ENCODE data around the gene PIP5K1C. TPM values are rescaled to one million over a fixed set of nuclear protein-coding genes. Genes with fewer than 3 reads are reported as not detected.

Gene PIP5K1C
- total RNA-seq, 8 experiments from 2014 or later, result 6.7 to 21.4 (median 13.7) TPM

DNA sequence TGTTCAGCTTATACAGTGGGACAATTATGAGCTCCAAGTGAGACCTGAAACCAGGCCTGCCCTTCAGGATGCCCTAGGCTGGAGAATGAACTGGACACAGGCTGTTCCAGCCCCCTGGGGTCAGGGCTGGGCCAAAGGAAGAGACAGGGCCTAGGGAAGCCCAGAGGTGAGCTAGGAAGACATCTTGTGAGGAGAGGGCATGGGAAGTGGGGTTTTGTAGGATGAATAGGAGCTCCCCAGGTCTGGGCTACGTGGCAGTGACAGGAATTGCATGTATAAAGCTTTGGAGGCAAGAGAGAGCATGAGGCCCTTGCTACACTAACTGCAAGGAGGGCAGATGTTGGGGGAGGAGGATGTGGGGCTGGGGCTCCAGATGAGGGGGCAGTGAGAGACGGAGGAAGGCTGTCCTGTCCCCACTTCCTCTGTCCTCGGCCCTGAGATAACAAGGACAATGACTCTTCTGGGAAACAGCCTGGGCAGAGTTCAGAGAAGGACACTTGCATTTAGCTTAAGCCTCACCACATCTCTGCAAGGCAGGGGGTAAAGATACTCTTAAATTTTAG lies 92.1 kb downstream of the PIP5K1C start:
- Histone ChIP-seq H3K4me1 (replicated peaks in 1 of 2) (peaks cover 12 to 15% of the 10 kb centered on the region in 2 donors), H3K4me3 (no peak overlapping the region), H3K27ac (no peak overlapping the region)
- in situ Hi-C loops (cut with MboI; ENCODE audit: low pct_unique_long_range_greater_than_20kb in 2 of 9, low sequenced_read_pairs in 9 of 9, unreplicated experiment in 9 of 9), result loop anchor here in 1 of 9 experiments (25.0 kb wide), 1 partner anchor 296 kb away; no protein-coding TSS in a partner anchor
- ATAC-seq (replicated peaks in 6 of 8), result no peak
- 100% methylated on average over 1 of the region's 3 CpGs; no CpG with 5 or more reads in 9 of the 10 experiments for WGBS, 10 experiments

GRCh38 chr19:3607303-3608078 lies 92.8 kb downstream of the PIP5K1C start:
- in situ Hi-C loops (cut with MboI; ENCODE audit: low pct_unique_long_range_greater_than_20kb in 2 of 9, low sequenced_read_pairs in 9 of 9, unreplicated experiment in 9 of 9), result loop anchor here in 1 of 9 experiments (25.0 kb wide), 1 partner anchor 295 kb away; no protein-coding TSS in a partner anchor
- 20 to 80% (median 32%) methylated on average over 1 to 4 of the region's 22 CpGs; no CpG with 5 or more reads in 5 of the 10 experiments for WGBS, 10 experiments
- Histone ChIP-seq H3K27ac (no peak overlapping the region), H3K4me3 (no peak overlapping the region), H3K4me1 (replicated peaks in 1 of 2) (peaks cover 12 to 15% of the 10 kb centered on the region in 2 donors)
- peak in 5 of 8 experiments; percentile 4 to 16 (median 11) for ATAC-seq (replicated peaks in 6 of 8)

DNA sequence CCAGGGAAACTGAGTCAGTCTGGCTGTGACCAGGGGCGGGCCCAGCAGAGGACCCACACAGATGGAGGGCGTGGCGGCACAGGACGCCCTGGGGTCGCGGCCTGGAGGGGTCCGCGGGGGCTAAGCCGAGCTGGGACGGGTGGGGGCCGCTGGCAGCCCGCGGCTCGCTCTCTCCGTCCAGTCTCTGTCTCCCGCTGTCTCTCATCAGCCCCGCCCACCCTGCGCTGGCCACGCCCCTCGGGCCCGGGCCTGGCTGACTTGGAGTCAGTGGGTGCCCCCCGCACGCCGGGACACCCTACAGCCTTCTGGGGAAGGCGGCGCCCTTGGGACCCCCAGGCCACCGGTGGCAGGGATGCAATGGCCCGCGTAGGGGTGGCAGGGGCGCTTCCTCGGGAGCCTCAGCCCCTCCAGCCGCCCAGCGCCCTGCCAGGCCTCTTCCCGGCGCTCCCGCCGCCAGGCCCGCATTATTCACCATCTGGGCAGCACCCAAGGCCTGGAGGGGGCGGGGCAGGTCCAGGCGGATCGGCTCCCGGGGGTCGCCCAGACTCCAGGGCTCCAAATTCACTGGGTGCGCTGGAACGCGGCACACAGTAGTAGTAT lies 93.5 kb downstream of the PIP5K1C start, which contains the start of gene TBXA2R:
Gene TBXA2R, minus strand, starts transcription at position 186 of the 600 bp plus-strand sequence. CDS start 6,241 bp downstream, outside the sequence.
- H3K4me1 ChIP-seq (replicated peaks in 1 of 2), result peaks cover 12 to 15% of the 10 kb centered on the region in 2 donors
- peak; percentile 53 to 87 (median 72) for ATAC-seq (replicated peaks in 6 of 8)
- in situ Hi-C loops (cut with MboI; ENCODE audit: low pct_unique_long_range_greater_than_20kb in 2 of 9, low sequenced_read_pairs in 9 of 9, unreplicated experiment in 9 of 9), result loop anchor here in 1 of 9 experiments (25.0 kb wide), 1 partner anchor 294 kb away; no protein-coding TSS in a partner anchor
- WGBS, 10 experiments, result 14% methylated on average over 4 of the region's 46 CpGs; no CpG with 5 or more reads in 9 of the 10 experiments
- H3K27ac ChIP-seq, result no peak within 1 kb of the TSS
- peak within 1 kb of the TSS in 2 of 5 donors; percentile 6 to 18 for H3K4me3 ChIP-seq

DNA sequence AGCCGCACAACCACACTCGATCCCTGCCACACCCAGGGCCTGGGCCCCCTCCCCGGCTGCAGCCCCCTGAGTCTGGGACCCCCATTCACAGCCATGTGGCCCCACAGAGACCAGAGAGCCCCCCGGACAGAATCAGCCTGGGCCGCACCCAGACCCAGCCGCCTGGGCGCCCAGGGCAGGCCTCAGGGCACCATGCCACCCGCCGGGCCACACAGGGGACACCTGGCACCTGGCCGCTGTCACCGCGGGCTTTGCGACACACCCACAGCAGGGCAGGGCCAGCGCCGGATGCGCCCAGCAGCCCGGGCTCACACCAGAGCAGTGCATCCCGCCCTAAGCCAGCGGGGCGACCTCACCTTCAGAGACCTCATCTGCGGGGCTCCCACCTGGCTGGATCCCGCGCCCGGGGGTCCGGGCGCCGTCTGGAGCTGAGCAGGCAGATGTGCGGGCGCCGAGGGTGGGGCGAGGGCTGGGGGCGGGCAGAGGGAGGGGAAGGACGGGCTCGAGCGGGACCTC lies 94.0 kb downstream of the PIP5K1C start:
- H3K4me1 ChIP-seq (replicated peaks in 1 of 2), result peaks cover 12 to 15% of the 10 kb centered on the region in 2 donors
- H3K27ac ChIP-seq, result no peak overlapping the region
- WGBS, 10 experiments, result 0% methylated on average over 2 of the region's 35 CpGs; no CpG with 5 or more reads in 9 of the 10 experiments
- peak; percentile 8 to 28 (median 26) for ATAC-seq (replicated peaks in 6 of 8)
- in situ Hi-C loops (cut with MboI; ENCODE audit: low pct_unique_long_range_greater_than_20kb in 2 of 9, low sequenced_read_pairs in 9 of 9, unreplicated experiment in 9 of 9), result loop anchor here in 1 of 9 experiments (25.0 kb wide), 1 partner anchor 294 kb away; no protein-coding TSS in a partner anchor
- H3K4me3 ChIP-seq, result peak overlapping the region in 1 of 5 donors; percentile 6

DNA sequence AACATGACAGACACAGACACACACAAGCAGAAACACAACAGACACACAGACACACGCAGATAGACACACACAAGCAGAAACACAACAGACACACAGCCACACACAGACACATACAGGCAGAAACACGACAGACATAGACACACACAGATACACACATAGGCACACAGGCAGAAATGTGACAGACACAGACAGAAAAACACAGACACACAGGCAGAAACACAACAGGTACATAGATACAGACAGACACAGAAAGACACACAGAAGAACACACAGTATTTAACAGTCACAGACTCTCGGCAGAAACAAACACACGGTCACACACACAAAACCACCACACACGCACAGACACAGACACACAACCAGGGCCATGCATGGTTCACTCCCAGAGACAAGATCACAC lies 94.5 kb downstream of the PIP5K1C start:
- no peak for ATAC-seq (replicated peaks in 6 of 8)
- Histone ChIP-seq H3K4me1 (replicated peaks in 1 of 2) (peaks cover 12 to 15% of the 10 kb centered on the region in 2 donors), H3K4me3 (no peak overlapping the region), H3K27ac (no peak overlapping the region)
- WGBS, 10 experiments, result 60 to 80% (median 65%) methylated on average over 1 to 4 of the region's 5 CpGs; no CpG with 5 or more reads in 6 of the 10 experiments
- in situ Hi-C loops (cut with MboI; ENCODE audit: low pct_unique_long_range_greater_than_20kb in 2 of 9, low sequenced_read_pairs in 9 of 9, unreplicated experiment in 9 of 9), result loop anchor here in 1 of 9 experiments (25.0 kb wide), 1 partner anchor 293 kb away; no protein-coding TSS in a partner anchor

GRCh38 chr19:3605361-3605760 lies 94.9 kb downstream of the PIP5K1C start:
- Histone ChIP-seq H3K27ac (no peak overlapping the region), H3K4me3 (no peak overlapping the region), H3K4me1 (replicated peaks in 1 of 2) (peaks cover 12 to 15% of the 10 kb centered on the region in 2 donors)
- 60 to 94% (median 67%) methylated on average over 1 to 3 of the region's 3 CpGs; no CpG with 5 or more reads in 5 of the 10 experiments for WGBS, 10 experiments
- no peak for ATAC-seq (replicated peaks in 6 of 8)
- in situ Hi-C loops (cut with MboI; ENCODE audit: low pct_unique_long_range_greater_than_20kb in 2 of 9, low sequenced_read_pairs in 9 of 9, unreplicated experiment in 9 of 9), result loop anchor here in 1 of 9 experiments (25.0 kb wide), 1 partner anchor 293 kb away; no protein-coding TSS in a partner anchor

DNA sequence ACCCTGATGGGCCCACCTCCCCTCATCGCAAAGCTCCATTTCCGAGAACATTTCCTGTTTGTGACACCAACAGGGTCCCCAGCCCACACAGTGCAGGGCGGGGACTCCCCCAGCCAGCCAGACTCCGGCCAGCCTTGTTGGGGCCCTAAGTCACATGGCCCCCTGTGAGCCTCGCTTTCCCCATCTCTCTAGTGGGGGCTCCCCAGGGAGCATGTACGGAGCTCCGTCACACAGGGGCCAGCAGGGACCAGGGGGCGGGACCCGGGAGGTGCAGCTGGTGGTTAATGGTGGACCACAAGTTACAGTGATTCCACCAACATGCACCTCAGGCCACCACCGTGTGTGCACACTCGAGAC lies 95.3 kb downstream of the PIP5K1C start:
- in situ Hi-C loops (cut with MboI; ENCODE audit: low pct_unique_long_range_greater_than_20kb in 2 of 9, low sequenced_read_pairs in 9 of 9, unreplicated experiment in 9 of 9), result loop anchor here in 1 of 9 experiments (25.0 kb wide), 1 partner anchor 293 kb away; no protein-coding TSS in a partner anchor
- WGBS, 10 experiments, result 60 to 68% (median 63%) methylated on average over 2 to 8 of the region's 11 CpGs; no CpG with 5 or more reads in 7 of the 10 experiments
- ATAC-seq (replicated peaks in 6 of 8), result no peak
- no peak overlapping the region for H3K27ac ChIP-seq
- peaks cover 12 to 15% of the 10 kb centered on the region in 2 donors for H3K4me1 ChIP-seq (replicated peaks in 1 of 2)
- no peak overlapping the region for H3K4me3 ChIP-seq

- H3K27ac ChIP-seq, result no peak overlapping the region
- peaks cover 12 to 15% of the 10 kb centered on the region in 2 donors for H3K4me1 ChIP-seq (replicated peaks in 1 of 2)
- no peak overlapping the region for H3K4me3 ChIP-seq
- in situ Hi-C loops (cut with MboI; ENCODE audit: low pct_unique_long_range_greater_than_20kb in 2 of 9, low sequenced_read_pairs in 9 of 9, unreplicated experiment in 9 of 9), result loop anchor here in 1 of 9 experiments (25.0 kb wide), 1 partner anchor 292 kb away; no protein-coding TSS in a partner anchor
- ATAC-seq (replicated peaks in 6 of 8), result no peak
- WGBS, 10 experiments, result 80 to 100% (median 86%) methylated on average over 1 to 5 of the region's 27 CpGs; no CpG with 5 or more reads in 5 of the 10 experiments
These were observed 95.9 kb downstream of the PIP5K1C start for GRCh38 chr19:3604227-3604986.

- 30 to 81% (median 47%) methylated on average over 2 to 7 of the region's 23 CpGs; no CpG with 5 or more reads in 5 of the 10 experiments for WGBS, 10 experiments
- no peak for ATAC-seq (replicated peaks in 6 of 8)
- in situ Hi-C loops (cut with MboI; ENCODE audit: low pct_unique_long_range_greater_than_20kb in 2 of 9, low sequenced_read_pairs in 9 of 9, unreplicated experiment in 9 of 9), result loop anchor here in 1 of 9 experiments (25.0 kb wide), 1 partner anchor 291 kb away; no protein-coding TSS in a partner anchor
- H3K4me1 ChIP-seq (replicated peaks in 1 of 2), result peaks cover 12 to 15% of the 10 kb centered on the region in 2 donors
- H3K4me3 ChIP-seq, result no peak overlapping the region
- H3K27ac ChIP-seq, result no peak overlapping the region
These were observed 97.0 kb downstream of the PIP5K1C start for GRCh38 chr19:3603121-3603811.

DNA sequence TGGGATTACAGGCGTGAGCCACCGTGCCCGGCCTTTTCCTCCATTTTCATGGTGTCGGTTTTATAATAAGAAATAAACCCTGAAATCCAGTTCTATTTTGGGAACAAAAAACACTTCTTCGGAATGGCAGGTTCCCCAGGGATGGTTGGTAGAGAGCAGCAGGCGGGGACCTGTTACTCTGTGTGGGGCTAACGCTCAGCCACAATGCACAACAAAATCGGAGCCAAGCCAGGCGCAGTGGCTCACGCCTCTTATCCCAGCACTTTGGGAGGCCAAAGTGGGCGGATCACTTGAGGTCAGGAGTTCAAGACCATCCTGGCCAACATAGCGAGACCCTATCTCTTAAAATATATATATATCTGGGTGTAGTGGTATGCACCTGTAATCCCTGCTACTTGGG lies 99.2 kb downstream of the PIP5K1C start:
- in situ Hi-C loops (cut with MboI; ENCODE audit: low pct_unique_long_range_greater_than_20kb in 2 of 9, low sequenced_read_pairs in 9 of 9, unreplicated experiment in 9 of 9), result loop anchor here in 1 of 9 experiments (25.0 kb wide), 1 partner anchor 289 kb away; no protein-coding TSS in a partner anchor
- Histone ChIP-seq H3K27ac (no peak overlapping the region), H3K4me3 (no peak overlapping the region), H3K4me1 (replicated peaks in 1 of 2) (no peaks in the 10 kb centered on the region)
- ATAC-seq (replicated peaks in 6 of 8), result no peak
- WGBS, 10 experiments, result 75 to 100% (median 85%) methylated on average over 1 to 8 of the region's 12 CpGs; no CpG with 5 or more reads in 2 of the 10 experiments

DNA sequence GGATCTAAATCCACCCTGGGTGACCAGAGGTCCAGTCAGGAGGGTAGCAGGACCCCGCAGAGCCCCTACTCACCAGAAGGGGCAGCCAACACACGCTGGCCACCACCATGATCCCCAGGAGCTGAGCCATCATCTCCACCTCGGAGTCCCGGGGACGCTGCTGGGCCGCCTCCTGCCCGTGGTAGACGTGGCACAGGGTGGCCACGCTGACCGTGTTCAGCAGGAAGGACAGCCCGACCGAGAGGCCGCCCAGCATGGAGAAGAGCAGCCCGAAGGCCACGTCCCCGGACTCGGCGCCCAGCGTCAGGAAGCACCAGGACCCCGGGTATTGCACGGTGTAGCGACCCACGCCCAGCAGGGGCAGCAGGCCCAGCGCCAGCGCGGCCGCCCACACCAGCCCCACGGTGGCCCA lies 100.5 kb downstream of the PIP5K1C start:
- in situ Hi-C loops (cut with MboI; ENCODE audit: low pct_unique_long_range_greater_than_20kb in 2 of 9, low sequenced_read_pairs in 9 of 9, unreplicated experiment in 9 of 9), result loop anchor here in 1 of 9 experiments (25.0 kb wide), 1 partner anchor 287 kb away; no protein-coding TSS in a partner anchor
- H3K4me3 ChIP-seq, result no peak overlapping the region
- H3K27ac ChIP-seq, result no peak overlapping the region
- H3K4me1 ChIP-seq (replicated peaks in 1 of 2), result no peaks in the 10 kb centered on the region
- WGBS, 10 experiments, result 33 to 60% methylated on average over 1 to 2 of the region's 28 CpGs; no CpG with 5 or more reads in 8 of the 10 experiments
- peak in 1 of 8 experiments; percentile 19 for ATAC-seq (replicated peaks in 6 of 8)
